HG03159 (cell line): ENCODE data around the gene SMO.
A peak's percentile ranks its signal among the peaks of the same experiment; 100 is the strongest.
"Not testable (repeated sequence)": the region's sequence is repeated elsewhere in the genome, so short reads cannot be mapped to it uniquely, and the experiment has no call there.

ENCODE experiments used
- ATAC-seq: cut with Tn5 transposase; IDR thresholded peaks from one replicate; pipeline ENCODE4 v1.9.1; 2021; ENCODE audit warnings: mild to moderate bottlenecking, moderate library complexity; ENCODE audit not compliant: unreplicated experiment

SMO gene

DNA sequence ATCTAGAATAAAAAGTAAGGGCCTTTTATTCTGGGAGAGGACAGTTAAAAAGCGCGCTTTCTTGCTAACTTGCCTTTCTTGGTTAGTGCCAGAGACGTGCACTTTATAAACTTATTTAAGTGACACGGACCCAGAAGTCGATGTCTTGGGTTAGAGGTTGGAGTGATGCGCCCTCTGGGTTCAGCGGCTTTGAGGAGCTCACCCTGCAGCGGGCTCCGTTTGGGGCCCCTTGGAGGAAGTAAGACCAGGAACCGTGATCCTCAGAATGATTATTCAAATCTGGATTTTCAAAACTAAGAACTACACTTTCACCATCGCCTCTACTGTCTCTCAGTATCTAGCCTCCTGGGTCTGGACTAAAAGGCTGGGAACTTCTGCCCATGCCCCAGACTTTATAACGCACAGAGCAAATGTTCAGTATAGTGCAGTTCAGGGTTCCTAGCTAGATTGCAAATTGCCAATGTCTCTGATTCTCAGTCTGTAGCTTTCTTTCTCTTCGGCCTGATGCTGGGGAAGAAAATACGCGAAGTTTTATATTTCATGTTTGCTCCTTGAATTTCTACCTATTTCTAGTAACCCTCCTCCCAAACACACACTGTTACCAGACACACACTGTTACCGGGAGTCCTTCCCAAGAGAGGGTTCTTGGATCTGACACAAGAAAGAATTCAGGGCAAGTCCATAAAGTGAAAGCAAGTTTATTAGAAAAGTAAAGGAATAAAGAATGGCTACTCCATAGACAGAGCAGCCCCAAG is 18.6 kb upstream of the SMO start:
- peak; percentile 44 for ATAC-seq

DNA sequence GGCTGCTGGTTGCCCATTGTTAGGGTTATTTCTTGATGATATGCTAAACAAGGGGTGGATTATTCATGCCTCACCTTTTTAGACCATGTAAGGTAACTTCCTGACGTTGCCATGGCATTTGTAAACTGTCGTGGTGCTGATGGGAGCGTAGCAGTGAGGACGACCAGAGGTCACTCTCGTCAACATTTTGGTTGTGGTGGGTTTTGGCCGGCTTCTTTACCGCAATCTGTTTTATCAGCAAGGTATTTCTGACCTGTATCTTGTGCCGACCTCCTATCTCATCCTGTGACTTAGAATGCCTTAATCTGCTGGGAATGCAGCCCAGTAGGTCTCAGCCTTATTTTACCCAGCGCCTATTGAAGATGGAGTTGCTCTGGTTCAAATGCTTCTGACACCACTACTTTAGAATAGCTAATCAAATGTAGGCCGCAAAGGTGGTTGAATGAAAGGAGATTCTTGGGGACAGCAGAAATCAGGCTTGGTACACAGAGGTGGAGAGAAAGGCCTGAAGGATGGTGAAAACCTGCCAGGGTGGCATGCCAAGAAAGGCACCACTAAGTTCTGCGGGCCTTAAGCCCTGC is 17.9 kb upstream of the SMO start:
- no peak for ATAC-seq

DNA sequence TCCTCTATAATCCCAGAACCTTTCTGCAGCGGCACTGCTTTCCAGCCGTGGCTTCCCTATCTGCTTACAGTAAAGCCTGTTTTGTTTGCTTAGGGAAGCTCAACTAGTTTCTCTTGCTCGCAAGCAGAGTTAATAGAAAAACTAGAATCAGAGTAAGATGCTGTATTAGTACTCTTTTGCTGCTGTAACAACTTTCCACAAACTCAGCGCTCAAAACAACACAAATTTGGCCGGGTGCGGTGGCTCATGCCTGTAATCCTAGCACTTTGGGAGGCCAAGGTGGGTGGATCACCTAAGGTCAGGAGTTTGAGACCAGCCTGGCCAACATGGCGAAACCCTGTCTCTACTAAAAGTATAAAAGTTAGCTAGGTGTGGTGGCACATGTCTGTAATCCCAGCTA is 14.6 kb upstream of the SMO start:
- not testable (repeated sequence) for ATAC-seq

DNA sequence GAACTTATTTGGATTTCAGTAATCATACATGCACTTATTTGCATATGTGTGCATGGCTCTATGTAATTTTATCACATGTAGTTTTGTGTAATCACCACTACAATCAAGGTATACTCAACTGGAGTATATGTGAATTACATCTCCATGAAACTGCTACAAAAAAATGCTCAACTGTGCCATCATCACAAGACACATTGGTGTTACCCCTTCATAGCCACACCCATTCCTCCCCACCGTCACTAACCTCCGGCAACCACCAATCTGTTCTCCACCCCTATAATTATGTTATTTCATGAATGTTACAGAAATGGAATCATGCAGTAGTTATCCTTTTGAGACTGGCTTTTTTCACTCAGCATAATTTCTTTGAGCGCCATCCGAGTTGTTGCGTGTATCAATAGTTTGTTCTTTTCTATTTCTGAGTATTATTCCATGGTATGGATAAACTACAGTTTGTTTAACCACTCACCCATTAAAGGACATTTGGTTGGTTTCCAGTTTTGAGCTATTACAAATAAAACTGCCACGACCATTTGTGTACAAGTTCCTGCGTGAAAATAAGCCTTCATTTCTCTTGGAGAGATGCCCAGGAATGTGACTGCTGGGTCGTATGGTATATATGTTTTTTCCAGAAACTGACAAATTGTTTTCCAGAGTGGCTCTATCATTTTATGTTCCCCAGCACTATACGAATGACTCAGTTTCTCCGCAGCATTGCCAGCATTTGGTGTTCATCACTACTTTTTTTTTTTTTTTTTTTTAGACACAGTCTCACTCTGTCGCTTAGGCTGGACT is 11.3 kb upstream of the SMO start:
- no peak for ATAC-seq

DNA sequence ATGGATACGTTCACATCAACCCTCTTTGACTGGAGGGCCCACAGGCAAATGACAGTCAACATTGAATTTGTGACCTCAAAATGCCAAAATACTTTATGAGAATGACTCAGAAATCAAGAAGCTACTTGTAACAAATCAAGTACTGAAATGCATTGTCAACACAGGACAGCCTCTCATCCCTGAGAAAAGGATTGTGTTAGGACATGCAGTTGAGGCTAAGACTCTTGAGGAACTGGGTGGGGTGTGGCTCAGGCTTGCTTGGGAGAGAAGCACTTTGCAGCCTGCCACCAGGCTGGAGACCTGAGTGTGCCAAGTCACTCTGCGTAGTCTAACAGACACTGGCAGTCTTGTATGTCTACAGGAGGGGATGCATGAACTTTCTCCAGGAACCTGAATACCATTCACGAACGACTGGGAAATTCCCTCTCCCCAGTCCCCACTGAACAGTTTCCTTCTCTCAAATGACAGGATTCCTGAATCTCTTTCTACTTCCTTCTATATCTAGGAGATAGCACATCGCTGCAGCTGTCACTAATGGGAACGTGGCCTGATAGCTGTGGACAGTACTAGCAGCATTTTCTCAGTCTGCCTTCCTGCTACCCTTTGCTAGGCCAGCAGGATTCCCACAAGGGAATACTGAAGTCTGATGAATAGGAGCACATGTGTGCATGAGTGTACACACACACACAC is 3.3 kb upstream of the SMO start:
- ATAC-seq, result no peak

DNA sequence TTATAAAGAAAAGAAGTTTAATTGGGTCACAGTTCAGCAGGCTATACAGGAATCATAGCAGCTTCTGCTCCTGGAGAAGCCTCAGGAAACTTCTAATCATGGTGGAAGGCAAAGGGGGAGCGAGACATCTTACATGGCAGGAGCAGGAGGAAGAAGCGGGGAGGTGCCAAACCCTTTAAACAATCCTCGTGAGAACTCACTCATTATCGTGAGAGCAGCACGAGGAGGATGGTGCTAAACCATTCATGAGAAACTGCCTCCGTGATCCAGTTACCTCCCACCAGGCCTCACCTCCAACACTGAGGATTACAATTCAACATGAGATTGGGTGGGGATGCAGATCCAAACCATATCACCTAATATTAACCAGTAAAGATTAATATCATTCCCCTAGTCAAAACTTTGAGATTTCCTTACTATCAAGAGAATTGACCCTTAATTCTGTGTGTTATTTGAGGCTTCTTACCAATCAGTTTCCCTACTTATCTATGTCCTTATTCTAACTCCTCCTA is 1.6 kb upstream of the SMO start:
- no peak for ATAC-seq

DNA sequence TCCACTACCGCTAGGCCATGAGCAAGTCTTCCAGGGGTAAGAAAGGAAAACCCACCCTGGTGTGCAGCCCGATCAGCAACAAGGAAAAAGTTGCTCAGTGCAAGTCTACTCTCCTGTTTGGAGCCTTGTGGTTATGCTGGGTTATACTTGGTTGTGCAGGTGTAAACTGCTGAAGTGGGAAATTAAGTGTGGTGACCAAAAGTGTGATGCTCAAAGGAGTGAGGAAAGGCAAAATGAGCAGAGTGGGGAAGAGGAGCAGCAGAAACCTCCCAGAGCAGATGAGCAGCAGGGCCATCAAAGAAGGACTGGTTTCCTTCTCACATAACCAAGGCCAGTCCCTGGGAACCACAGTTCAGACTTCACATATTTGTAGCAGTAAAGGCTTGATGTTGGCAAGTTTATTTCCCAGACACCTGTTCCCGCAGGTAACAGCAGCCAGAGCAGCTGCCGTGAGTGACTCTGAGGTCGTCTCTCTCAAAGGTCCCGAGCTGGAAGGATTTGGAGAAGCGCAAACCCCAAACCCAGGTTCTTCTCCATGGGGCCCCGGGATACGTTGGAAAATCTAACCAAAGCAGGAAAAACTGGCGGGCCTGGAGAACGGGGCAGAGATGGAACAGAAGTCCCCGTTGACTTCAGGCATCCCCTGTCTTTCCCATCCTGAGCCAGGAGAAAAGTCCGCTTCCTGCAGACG is 607 bp upstream of the SMO start:
- no peak for ATAC-seq

DNA sequence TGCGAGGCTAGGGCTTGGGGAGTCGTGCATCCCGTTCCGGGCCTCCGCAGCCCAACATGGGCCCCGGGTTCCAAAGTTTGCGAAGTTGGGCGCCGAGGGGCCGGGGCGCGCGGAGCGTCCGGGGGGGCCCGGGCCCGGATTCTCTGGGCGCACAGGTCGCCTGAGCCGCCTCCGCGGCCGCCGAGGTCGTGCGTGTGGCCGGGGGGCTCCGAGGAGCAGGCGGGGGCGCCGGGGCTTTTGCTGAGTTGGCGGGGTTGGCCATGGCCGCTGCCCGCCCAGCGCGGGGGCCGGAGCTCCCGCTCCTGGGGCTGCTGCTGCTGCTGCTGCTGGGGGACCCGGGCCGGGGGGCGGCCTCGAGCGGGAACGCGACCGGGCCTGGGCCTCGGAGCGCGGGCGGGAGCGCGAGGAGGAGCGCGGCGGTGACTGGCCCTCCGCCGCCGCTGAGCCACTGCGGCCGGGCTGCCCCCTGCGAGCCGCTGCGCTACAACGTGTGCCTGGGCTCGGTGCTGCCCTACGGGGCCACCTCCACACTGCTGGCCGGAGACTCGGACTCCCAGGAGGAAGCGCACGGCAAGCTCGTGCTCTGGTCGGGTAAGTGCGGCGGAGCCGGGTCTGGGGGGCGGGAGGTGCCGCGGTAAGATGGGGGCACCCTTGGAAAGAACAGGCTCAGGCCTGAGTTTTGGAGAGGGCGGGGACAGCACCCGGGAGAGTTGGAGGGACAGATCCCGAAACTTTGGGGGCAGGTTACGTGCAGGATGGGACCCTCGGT is 643 bp downstream of the SMO start:
- ATAC-seq, result no peak

DNA sequence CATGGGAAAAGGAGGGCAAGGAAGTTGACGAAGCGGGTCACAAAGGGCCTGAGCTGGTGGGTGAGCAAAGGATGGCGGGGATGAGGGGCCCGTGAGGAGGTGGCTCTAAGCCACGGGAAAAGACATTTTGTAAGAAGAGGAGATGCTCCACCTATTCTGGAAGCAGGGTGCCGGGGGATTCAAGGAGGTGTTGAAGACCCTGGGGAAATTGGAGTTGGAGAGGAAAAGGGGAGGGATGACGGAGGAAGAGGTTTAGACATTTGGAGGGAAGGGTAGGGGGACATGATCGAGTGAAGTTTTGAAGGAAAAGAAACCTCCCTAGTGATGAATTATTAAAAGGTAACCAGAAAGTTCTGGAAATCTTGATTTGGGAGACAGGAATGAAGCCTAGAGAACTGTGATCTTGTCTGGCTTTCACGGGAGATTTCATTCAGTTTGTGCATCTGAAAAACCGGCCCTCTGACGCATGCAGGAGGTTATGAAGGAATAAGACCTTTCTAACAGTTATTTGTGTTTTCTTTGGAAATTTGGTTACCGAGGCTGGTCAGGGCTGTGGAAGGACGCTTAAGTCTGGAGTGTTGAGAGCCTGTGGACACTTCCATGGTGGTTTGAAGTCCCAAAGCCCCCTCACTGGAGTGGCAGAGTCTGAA is 1.4 kb downstream of the SMO start:
- ATAC-seq, result no peak

DNA sequence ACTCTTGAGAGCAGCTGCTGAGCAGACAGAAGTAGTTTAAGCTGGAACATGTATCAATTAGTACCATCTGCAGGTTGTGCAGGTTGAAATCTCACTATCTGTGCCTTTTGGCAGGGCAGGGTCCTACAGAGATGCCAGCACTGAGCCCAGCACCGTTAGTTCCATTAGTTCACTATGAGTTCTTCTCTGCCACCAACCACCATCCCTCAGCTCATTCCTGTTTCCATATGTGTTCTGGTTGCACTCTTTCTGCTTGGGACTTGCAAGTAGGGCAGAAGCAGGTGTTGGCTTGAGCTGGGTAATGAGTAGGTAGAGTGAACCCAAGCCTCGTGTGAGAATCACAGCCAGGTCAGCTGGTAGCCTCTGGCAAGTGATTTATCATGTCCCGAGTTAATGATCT is 2.8 kb downstream of the SMO start:
- no peak for ATAC-seq

DNA sequence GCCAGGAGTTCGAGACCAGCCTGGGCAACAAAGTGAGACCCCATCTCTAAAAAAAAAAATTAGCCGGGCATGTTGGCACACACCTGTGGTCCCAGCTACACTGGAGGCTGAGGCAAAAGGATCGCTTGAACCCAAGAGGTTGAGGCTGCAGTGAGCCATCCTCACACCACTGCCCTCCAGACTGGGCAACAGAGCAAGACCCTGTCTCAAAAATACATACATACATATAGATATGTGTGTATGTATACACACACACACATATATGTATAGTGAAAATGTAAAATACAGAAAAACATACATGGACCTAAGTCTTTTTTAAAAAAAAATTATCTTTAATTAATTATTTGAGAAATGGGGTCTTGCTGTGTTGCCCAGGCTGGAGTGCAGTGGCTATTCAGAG is 5.5 kb downstream of the SMO start:
- ATAC-seq, result no peak

DNA sequence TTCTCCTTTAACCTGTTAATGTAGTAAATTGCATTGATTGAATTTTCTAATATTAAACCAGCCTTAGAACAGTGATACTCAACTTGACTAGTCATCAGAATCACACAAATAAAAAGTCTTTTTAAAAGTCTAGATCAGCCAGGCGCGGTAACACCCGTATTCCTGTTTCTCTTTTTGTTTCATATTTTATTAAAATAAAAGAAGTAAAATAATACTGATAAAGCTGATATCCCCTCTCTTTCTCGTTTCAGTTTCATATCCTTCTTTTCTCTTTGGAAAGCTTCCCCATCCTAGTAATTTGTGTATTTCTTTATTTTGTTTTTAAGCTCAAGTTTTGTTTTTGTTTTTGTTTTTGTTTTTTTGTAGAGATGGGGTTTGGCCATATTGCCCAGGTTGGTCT is 9.3 kb downstream of the SMO start:
- ATAC-seq, result no peak

DNA sequence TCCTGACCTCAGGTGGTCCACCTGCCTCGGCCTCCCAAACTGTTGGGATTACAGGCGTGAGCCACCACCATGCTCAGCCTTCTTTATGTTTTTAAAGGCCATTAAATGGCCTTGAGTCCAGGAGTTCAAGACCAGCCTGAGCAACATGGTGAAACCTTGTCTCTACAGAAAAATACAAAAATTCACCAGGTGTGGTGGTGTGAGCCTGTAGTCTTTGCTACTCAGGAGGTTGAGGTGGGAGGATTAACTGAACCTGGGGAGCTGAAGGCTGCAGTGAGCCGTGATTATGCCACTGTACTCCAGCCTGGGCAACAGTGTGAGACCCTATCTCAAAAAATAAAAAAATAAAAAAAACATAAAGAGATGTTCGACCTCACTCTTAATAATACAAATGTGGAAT is 11.0 kb downstream of the SMO start:
- ATAC-seq, result no peak

DNA sequence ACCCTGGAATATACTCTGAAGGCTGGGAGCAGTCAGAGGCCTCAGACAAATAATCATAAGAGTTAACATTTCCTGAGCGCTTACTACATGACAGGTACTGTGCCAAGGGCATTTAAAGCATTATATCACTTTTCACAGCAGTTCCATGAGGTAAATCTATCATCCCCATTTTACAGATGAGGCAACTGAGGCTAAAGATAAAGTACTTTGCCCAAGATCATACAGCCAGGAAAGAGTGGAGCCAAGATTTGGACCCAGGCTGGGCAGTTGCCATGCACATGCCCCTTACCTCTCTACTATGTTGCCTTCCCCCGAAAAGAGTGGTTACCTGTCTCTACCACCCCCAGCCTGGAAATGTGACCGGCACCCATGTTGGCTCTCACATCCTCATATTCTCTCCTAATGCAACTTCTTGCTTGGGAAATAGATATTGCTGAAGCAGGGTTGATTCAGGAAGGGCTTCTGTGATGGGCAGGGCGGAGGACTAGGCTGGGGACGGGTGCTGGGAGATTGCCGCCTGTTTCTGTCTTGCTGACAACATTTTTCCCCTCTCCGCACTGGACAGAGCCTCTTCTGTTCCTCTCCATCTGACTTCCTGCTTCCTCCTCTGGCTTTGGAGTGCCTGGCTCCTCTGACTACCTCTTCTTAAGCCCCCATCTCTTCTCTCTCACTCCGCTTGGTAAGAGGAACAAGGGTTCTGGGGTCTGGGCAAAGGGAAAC is 13.8 kb downstream of the SMO start:
- ATAC-seq, result no peak

DNA sequence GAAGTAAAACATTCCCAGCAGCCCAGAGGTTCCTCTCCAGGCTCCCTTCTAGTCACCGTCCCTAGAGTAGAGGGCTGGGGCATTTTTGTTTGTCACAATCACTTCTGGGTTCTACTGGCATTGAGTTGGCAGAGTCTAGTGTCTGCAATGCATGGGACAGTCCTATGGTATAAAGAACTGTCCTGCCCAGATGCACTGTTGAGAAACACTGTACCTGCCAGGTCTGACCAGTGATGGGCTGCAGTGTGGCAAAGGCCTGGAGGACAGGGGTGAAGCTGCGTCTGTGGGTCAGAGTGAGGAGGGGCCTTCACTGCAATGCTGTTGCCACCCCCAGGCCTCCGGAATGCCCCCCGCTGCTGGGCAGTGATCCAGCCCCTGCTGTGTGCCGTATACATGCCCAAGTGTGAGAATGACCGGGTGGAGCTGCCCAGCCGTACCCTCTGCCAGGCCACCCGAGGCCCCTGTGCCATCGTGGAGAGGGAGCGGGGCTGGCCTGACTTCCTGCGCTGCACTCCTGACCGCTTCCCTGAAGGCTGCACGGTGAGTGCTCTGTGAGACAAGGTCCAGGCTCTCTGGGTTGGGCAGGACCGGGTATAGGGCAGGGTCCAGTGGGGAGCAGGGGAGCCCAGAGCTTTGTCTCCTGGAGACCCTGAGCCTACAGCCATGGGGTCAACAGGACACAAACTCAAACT is 14.8 kb downstream of the SMO start:
- ATAC-seq, result no peak

DNA sequence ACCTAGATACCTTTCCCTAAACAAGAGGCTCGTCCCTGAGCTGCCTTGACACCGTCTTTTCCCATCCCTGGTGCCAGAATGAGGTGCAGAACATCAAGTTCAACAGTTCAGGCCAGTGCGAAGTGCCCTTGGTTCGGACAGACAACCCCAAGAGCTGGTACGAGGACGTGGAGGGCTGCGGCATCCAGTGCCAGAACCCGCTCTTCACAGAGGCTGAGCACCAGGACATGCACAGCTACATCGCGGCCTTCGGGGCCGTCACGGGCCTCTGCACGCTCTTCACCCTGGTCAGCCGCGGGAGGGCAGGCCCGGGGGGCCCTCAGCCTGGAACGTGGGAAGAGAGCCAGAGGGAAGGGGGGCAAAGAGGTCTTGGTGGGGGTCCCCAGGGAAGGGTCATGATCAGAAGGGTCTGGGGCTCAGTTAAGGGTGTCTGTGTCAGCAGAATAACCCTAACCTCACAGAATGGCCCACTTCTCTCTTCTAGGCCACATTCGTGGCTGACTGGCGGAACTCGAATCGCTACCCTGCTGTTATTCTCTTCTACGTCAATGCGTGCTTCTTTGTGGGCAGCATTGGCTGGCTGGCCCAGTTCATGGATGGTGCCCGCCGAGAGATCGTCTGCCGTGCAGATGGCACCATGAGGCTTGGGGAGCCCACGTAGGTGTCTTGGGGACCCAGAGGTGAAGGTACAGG is 16.8 kb downstream of the SMO start:
- no peak for ATAC-seq

DNA sequence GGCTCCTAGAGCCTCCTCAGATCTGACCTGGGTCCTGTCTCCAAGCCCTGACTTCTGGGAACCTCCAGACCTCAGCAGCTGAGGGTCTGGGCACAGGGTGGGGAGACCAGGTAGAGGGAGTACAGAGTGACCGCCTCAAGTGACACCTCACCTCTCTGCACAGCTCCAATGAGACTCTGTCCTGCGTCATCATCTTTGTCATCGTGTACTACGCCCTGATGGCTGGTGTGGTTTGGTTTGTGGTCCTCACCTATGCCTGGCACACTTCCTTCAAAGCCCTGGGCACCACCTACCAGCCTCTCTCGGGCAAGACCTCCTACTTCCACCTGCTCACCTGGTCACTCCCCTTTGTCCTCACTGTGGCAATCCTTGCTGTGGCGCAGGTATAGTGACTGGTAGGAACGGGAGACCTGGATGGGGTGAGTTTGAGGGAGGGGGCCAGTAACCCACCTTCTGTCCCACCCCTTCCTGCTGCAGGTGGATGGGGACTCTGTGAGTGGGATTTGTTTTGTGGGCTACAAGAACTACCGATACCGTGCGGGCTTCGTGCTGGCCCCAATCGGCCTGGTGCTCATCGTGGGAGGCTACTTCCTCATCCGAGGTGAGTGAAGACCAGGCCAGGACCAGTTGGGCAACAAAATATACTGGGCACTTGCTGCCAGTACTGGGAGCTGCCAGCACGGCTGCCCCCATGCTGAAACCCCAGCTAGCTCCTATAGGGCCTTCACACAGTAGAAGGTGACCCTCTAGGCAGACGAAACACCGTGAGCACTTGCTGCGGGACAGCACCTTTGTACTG is 17.8 kb downstream of the SMO start:
- ATAC-seq, result no peak
